Measurements from ENCODE around the gene F13A1.

Gene F13A1

GRCh38 chr6:6277413-6277812, 43.0 kb downstream of the F13A1 start:
- TF ChIP-seq FOXP2 (optimal IDR thresholded peaks at IDR 0.05; ENCODE audit: borderline replicate concordance, extremely low read depth, extremely low read length, insufficient read depth) (no peak), POLR2AphosphoS5 (IDR thresholded peaks at IDR 0.05; ENCODE audit: low read depth, low read length) (no peak), TAF1 (IDR thresholded peaks at IDR 0.05; ENCODE audit: borderline replicate concordance, insufficient read depth, low read length) (no peak), REST (IDR thresholded peaks at IDR 0.05; ENCODE audit: insufficient read depth in 1 of 2, low read depth in 2 of 2, low read length in 2 of 2) (no peak), SIN3A (IDR thresholded peaks at IDR 0.05; ENCODE audit: borderline replicate concordance, insufficient read depth, low read length) (no peak)

- no peak for TF ChIP-seq SIN3A (IDR thresholded peaks at IDR 0.05; ENCODE audit: borderline replicate concordance, insufficient read depth, low read length)
- TF ChIP-seq FOXP2 (optimal IDR thresholded peaks at IDR 0.05; ENCODE audit: borderline replicate concordance, extremely low read depth, extremely low read length, insufficient read depth): no peak
- TF ChIP-seq POLR2AphosphoS5 (IDR thresholded peaks at IDR 0.05; ENCODE audit: low read depth, low read length): no peak
- no peak for TF ChIP-seq REST (IDR thresholded peaks at IDR 0.05; ENCODE audit: insufficient read depth in 1 of 2, low read depth in 2 of 2, low read length in 2 of 2)
- TF ChIP-seq TAF1 (IDR thresholded peaks at IDR 0.05; ENCODE audit: borderline replicate concordance, insufficient read depth, low read length): no peak
These were observed 49.4 kb downstream of the F13A1 start for GRCh38 chr6:6270948-6271535.

GRCh38 chr6:6260196-6260722, 60.2 kb downstream of the F13A1 start:
- TF ChIP-seq SIN3A (IDR thresholded peaks at IDR 0.05; ENCODE audit: borderline replicate concordance, insufficient read depth, low read length): no peak
- no peak for TF ChIP-seq FOXP2 (optimal IDR thresholded peaks at IDR 0.05; ENCODE audit: borderline replicate concordance, extremely low read depth, extremely low read length, insufficient read depth)
- no peak for TF ChIP-seq REST (IDR thresholded peaks at IDR 0.05; ENCODE audit: insufficient read depth in 1 of 2, low read depth in 2 of 2, low read length in 2 of 2)
- TF ChIP-seq TAF1 (IDR thresholded peaks at IDR 0.05; ENCODE audit: borderline replicate concordance, insufficient read depth, low read length): no peak
- no peak for TF ChIP-seq POLR2AphosphoS5 (IDR thresholded peaks at IDR 0.05; ENCODE audit: low read depth, low read length)

GRCh38 chr6:6256886-6257285, 63.6 kb downstream of the F13A1 start:
- TF ChIP-seq FOXP2 (optimal IDR thresholded peaks at IDR 0.05; ENCODE audit: borderline replicate concordance, extremely low read depth, extremely low read length, insufficient read depth) (no peak), TAF1 (IDR thresholded peaks at IDR 0.05; ENCODE audit: borderline replicate concordance, insufficient read depth, low read length) (no peak), POLR2AphosphoS5 (IDR thresholded peaks at IDR 0.05; ENCODE audit: low read depth, low read length) (no peak), SIN3A (IDR thresholded peaks at IDR 0.05; ENCODE audit: borderline replicate concordance, insufficient read depth, low read length) (no peak), REST (IDR thresholded peaks at IDR 0.05; ENCODE audit: insufficient read depth in 1 of 2, low read depth in 2 of 2, low read length in 2 of 2) (no peak)
